ENCODE results near the gene TMEM178A. TPM values are rescaled to one million over a fixed set of nuclear protein-coding genes. Genes with fewer than 3 reads are reported as not detected.

TMEM178A gene
- total and polyA plus RNA-seq, 2 of the 8 experiments (the other 6 are each of a cell fraction or from before 2014, with no cell fraction given): 11.2 to 14.9 TPM

GRCh38 chr2:39736640-39737039 is 70.9 kb downstream of the TMEM178A start:
- Histone ChIP-seq H3K4me2 (ENCODE audit: insufficient read depth in 1 of 2, low read depth in 2 of 2, low read length in 2 of 2) (no peak overlapping the region; a peak in 1 of 4 replicates), H2AFZ (ENCODE audit: low read length) (no peak overlapping the region), H3K27me3 (replicated peaks in 1 of 4; ENCODE audit: control insufficient read depth in 3 of 4, extremely low read depth in 1 of 4, insufficient read depth in 3 of 4, low read length in 3 of 4) (no peaks in the 10 kb centered on the region), H4K8ac (ENCODE audit: extremely low read depth, insufficient read depth, low read length) (no peak overlapping the region), H2BK12ac (ENCODE audit: low read depth, low read length) (no peak overlapping the region), H3K79me1 (ENCODE audit: low read depth, low read length) (no peaks in the 10 kb centered on the region; the same call in 1 of the 2 replicates), H3K4me3 (ENCODE audit: extremely low read depth in 1 of 4, insufficient read depth in 2 of 4, low read depth in 3 of 4, low read length in 4 of 4) (no peak overlapping the region), H3K79me2 (ENCODE audit: control insufficient read depth in 1 of 2, insufficient read depth in 2 of 2, low read length in 2 of 2) (peaks cover 0 to 12% of the 10 kb centered on the region in 2 experiments; a peak in 2 of 4 replicates), H4K20me1 (replicated peaks in 1 of 2; ENCODE audit: control insufficient read depth in 1 of 2, insufficient read depth in 2 of 2, low read length in 2 of 2) (peaks cover 0 to 8% of the 10 kb centered on the region in 2 experiments), H3K36me3 (ENCODE audit: control insufficient read depth in 2 of 4, insufficient read depth in 4 of 4, low read length in 3 of 4) (peaks cover 5 to 25% (median 17%) of the 10 kb centered on the region in 4 experiments; a peak in 5 of 8 replicates), H2BK20ac (ENCODE audit: low read length) (no peak overlapping the region), H3K18ac (ENCODE audit: extremely low read depth, low read length) (no peak overlapping the region), H3K9me3 (ENCODE audit: insufficient read depth in 2 of 2, low read depth in 1 of 2, low read length in 1 of 2) (no peaks in the 10 kb centered on the region), H2BK15ac (ENCODE audit: low read length) (no peak overlapping the region), H3K14ac (ENCODE audit: insufficient read length) (no peak overlapping the region), H2BK120ac (replicated peaks; ENCODE audit: low read depth, low read length) (no peak overlapping the region), H3K4me1 (replicated peaks in 1 of 4; ENCODE audit: control insufficient read depth in 3 of 4, insufficient read depth in 4 of 4, low read length in 3 of 4) (peaks cover 6 to 10% (median 7%) of the 10 kb centered on the region in 4 experiments; a peak in 4 of 7 replicates), H3K27ac (ENCODE audit: low read depth, low read length) (no peak overlapping the region), H2AK5ac (ENCODE audit: low read depth, low read length) (no peak overlapping the region), H3K23ac (ENCODE audit: insufficient read length) (no peak overlapping the region), H4K91ac (replicated peaks; ENCODE audit: insufficient read length, low read length) (no peak overlapping the region), H3K56ac (replicated peaks; ENCODE audit: insufficient read length, low read depth, low read length) (no peak overlapping the region), H4K5ac (ENCODE audit: insufficient read length, low read depth, low read length) (no peak overlapping the region), H2BK5ac (ENCODE audit: low read depth, low read length) (no peak overlapping the region), H3K4ac (replicated peaks; ENCODE audit: insufficient read length, low read depth, low read length) (no peak overlapping the region), H3K9ac (replicated peaks in 1 of 4; ENCODE audit: extremely low read depth in 1 of 4, low read depth in 3 of 4, low read length in 3 of 4) (no peak overlapping the region), H3K23me2 (ENCODE audit: low read depth, low read length) (no peaks in the 10 kb centered on the region)
- ChIA-PET CTCF (ENCODE audit: partially characterized antibody) (interaction anchor here (1.2 kb wide), 1 partner anchor 20 kb away, joined by 3 read pairs; no protein-coding TSS in a partner anchor), POLR2A (ENCODE audit: partially characterized antibody) (no interaction called here)
- 86% methylated on average over 6 of the region's 6 CpGs; no CpG with 5 or more reads in 1 of the 2 experiments for WGBS, 2 experiments (ENCODE audit: extremely low coverage in 1 of 2, insufficient coverage in 1 of 2, insufficient read length in 1 of 2, insufficient replicate concordance in 2 of 2, low coverage in 1 of 2, low lambda C conversion rate in 2 of 2, missing lambda C conversion rate in 1 of 2)
- DNase-seq (ENCODE audit: low read depth in 1 of 2, low spot score in 2 of 2) (no peak), FAIRE-seq (no peak)
- TF ChIP-seq CREB1 (IDR thresholded peaks at IDR 0.05) (no peak), SP1 (IDR thresholded peaks at IDR 0.05; ENCODE audit: low read depth, low read length) (no peak), SP4 (IDR thresholded peaks at IDR 0.05; ENCODE audit: low read length) (no peak), RNF2 (IDR thresholded peaks at IDR 0.05; ENCODE audit: borderline replicate concordance, low read depth, low read length, missing control alignments, poor library complexity, severe bottlenecking) (no peak), KDM1A (IDR thresholded peaks at IDR 0.05; ENCODE audit: borderline replicate concordance, low read length) (no peak), EP300 (IDR thresholded peaks at IDR 0.05; ENCODE audit: borderline replicate concordance in 1 of 2, low read depth in 2 of 2, low read length in 2 of 2) (no peak), SRF (IDR thresholded peaks at IDR 0.05; ENCODE audit: low read depth, low read length) (no peak), HDAC6 (IDR thresholded peaks at IDR 0.05; ENCODE audit: low read depth, low read length) (no peak), POLR2AphosphoS5 (IDR thresholded peaks at IDR 0.05; ENCODE audit: low read depth, low read length) (no peak)
- TF ChIP-seq, protein P1, sequence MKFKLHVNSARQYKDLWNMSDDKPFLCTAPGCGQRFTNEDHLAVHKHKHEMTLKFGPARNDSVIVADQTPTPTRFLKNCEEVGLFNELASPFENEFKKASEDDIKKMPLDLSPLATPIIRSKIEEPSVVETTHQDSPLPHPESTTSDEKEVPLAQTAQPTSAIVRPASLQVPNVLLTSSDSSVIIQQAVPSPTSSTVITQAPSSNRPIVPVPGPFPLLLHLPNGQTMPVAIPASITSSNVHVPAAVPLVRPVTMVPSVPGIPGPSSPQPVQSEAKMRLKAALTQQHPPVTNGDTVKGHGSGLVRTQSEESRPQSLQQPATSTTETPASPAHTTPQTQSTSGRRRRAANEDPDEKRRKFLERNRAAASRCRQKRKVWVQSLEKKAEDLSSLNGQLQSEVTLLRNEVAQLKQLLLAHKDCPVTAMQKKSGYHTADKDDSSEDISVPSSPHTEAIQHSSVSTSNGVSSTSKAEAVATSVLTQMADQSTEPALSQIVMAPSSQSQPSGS (IDR thresholded peaks at IDR 0.05; ENCODE audit: low read length): no peak
- TF ChIP-seq, protein P2, sequence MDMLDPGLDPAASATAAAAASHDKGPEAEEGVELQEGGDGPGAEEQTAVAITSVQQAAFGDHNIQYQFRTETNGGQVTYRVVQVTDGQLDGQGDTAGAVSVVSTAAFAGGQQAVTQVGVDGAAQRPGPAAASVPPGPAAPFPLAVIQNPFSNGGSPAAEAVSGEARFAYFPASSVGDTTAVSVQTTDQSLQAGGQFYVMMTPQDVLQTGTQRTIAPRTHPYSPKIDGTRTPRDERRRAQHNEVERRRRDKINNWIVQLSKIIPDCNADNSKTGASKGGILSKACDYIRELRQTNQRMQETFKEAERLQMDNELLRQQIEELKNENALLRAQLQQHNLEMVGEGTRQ (IDR thresholded peaks at IDR 0.05; ENCODE audit: low read length): no peak

Measured in H1 (cell line).